Upper lobe of left lung (tissue), 6 donors: Measurements from ENCODE around the gene TTI1. TPM values are rescaled to one million over a fixed set of nuclear protein-coding genes. Genes with fewer than 3 reads are reported as not detected.

Experiments
- ATAC-seq, 2 donors: fragments of 200-7000 bp; cut with Tn5 transposase; one replicate each; pipeline ENCODE4 v1.9.1; 2022; ENCODE audit warnings: mild to moderate bottlenecking in 2 of 2, moderate library complexity in 2 of 2; ENCODE audit not compliant: low FRiP score in 2 of 2
- DNase-seq, 2 donors: peaks; one replicate each; pipeline ENCODE4 v3.0.0-alpha.2; 2019 to 2020
- H3K27ac ChIP-seq, 4 donors: fragments of 200-600 bp; sonication (generic); one replicate each; pipeline ENCODE4 v1.5.1; 2016 to 2019
- H3K27me3 ChIP-seq, 4 donors: fragments of 200-600 bp; sonication (generic); one replicate each; pipeline ENCODE4 v1.5.1; 2017 to 2019
- H3K36me3 ChIP-seq, 4 donors: fragments of 200-600 bp; sonication (generic); one replicate each; pipeline ENCODE4 v1.5.1; 2016 to 2019
- H3K4me1 ChIP-seq, 4 donors: fragments of 200-600 bp; sonication (generic); one replicate each; pipeline ENCODE4 v1.5.1; 2018 to 2019
- H3K4me3 ChIP-seq, 4 donors: fragments of 200-600 bp; sonication (generic); one replicate each; pipeline ENCODE4 v1.5.1; 2017 to 2019; ENCODE audit warnings: mild to moderate bottlenecking in 2 of 4, moderate library complexity in 1 of 4
- H3K9me3 ChIP-seq, 4 donors: fragments of 200-600 bp; sonication (generic); one replicate each; pipeline ENCODE4 v1.5.1; 2018 to 2019
- CTCF ChIP-seq, 6 experiments: fragments of 450-650 bp in 4 of 6; fragments of 200-600 bp in 2 of 6; sonication (generic) in 2 of 6; IDR thresholded peaks; one replicate each; pipeline ENCODE4 v1.5.1; 2016 to 2019; ENCODE audit warnings: antibody characterized with exemption in 6 of 6
- EP300 ChIP-seq, 4 donors: sonication (generic); formaldehyde crosslinking; IDR thresholded peaks; one replicate each; pipeline ENCODE4 v1.5.1; 2017; ENCODE audit warnings: antibody characterized with exemption in 4 of 4, control low read depth in 2 of 4
- POLR2A ChIP-seq, 4 donors: fragments of 450-650 bp; IDR thresholded peaks; one replicate each; pipeline ENCODE4 v1.5.1; 2016 to 2017; ENCODE audit warnings: antibody characterized with exemption in 4 of 4, mild to moderate bottlenecking in 2 of 4
- POLR2AphosphoS5 ChIP-seq, 2 donors: sonication (generic); formaldehyde crosslinking; IDR thresholded peaks; one replicate each; pipeline ENCODE4 v1.5.1; 2017; ENCODE audit warnings: antibody characterized with exemption in 2 of 2
- WGBS, 2 donors: methylation state at CpG; one replicate each; pipeline ENCODE4 v1.1.5; 2017 to 2018; 5-methylcytosine and 5-hydroxymethylcytosine counted together
- total RNA-seq, 6 donors: library from RNA; depleted of rRNA in 4 of 6; stranded (reverse); fragments of >200 nt in 4 of 6; gene quantifications; one replicate each; pipeline versions ENCODE4 v1.1.0 to v1.2.1, GENCODE V29; 2016 to 2021
- donor health status: DM: no; HTN: no; CAD: no; lungs with moderate emphysema.
- donor health status: DM: no; HTN: yes; CAD: no; lungs with severe emphysema.

Gene TTI1
- 10 to 100 TPM; 11.2 to 30.4 (median 15.1) TPM for total RNA-seq

- Histone ChIP-seq H3K4me1 (peaks cover 37 to 61% (median 43%) of the 10 kb centered on the region in 4 donors), H3K4me3 (peak within 1 kb of the TSS; percentile 60 to 96 (median 78)), H3K27ac (peak within 1 kb of the TSS; percentile 94 to 99 (median 97)), H3K27me3 (no peaks in the 10 kb centered on the region), H3K9me3 (no peaks in the 10 kb centered on the region), H3K36me3 (peaks cover 0 to 11% (median 1%) of the 10 kb centered on the region in 4 donors)
- peak; percentile 96 to 98 for ATAC-seq
- 1% methylated on average over 36 to 65 of the region's 69 CpGs for WGBS, 2 donors
- DNase-seq: peak; percentile 84 to 97
- peak in 3 of 6 experiments; percentile 22 to 28 (median 26) for TF ChIP-seq CTCF (IDR thresholded peaks at IDR 0.05)
- peak in 3 of 4 donors; percentile 44 to 75 (median 64) for TF ChIP-seq POLR2A (IDR thresholded peaks at IDR 0.05)
- TF ChIP-seq POLR2AphosphoS5 (IDR thresholded peaks at IDR 0.05): peak; percentile 80 to 84
- TF ChIP-seq EP300 (IDR thresholded peaks at IDR 0.05): no peak
These were observed at the start of gene TTI1, which contains the start of gene RPRD1B for GRCh38 chr20:38033330-38034107. TTI1 (minus strand) TSS chr20:38033456; CDS start chr20:38013816, 19,640 bp downstream. RPRD1B (plus strand) TSS chr20:38033746; CDS start chr20:38033948, 202 bp downstream.

- Histone ChIP-seq H3K27ac (peak overlapping the region in 2 of 4 donors; percentile 75), H3K27me3 (no peaks in the 10 kb centered on the region), H3K9me3 (no peaks in the 10 kb centered on the region), H3K4me1 (peaks cover 23 to 33% (median 28%) of the 10 kb centered on the region in 4 donors), H3K36me3 (peaks cover 0 to 46% (median 8%) of the 10 kb centered on the region in 4 donors), H3K4me3 (no peak overlapping the region)
- ATAC-seq (no peak), DNase-seq (no peak)
- TF ChIP-seq POLR2A (IDR thresholded peaks at IDR 0.05): no peak
- no peak for TF ChIP-seq CTCF (IDR thresholded peaks at IDR 0.05)
- TF ChIP-seq EP300 (IDR thresholded peaks at IDR 0.05): no peak
- no peak for TF ChIP-seq POLR2AphosphoS5 (IDR thresholded peaks at IDR 0.05)
These were observed 49.6 kb upstream of the TTI1 start for GRCh38 chr20:38082894-38083293.

GRCh38 chr20:38081575-38081974 is 48.3 kb upstream of the TTI1 start:
- no peaks in the 10 kb centered on the region for H3K27me3 ChIP-seq
- 56 to 65% methylated on average over 3 of the region's 3 CpGs for WGBS, 2 donors
- ATAC-seq (no peak), DNase-seq (no peak)
- peaks cover 0 to 40% (median 7%) of the 10 kb centered on the region in 4 donors for H3K36me3 ChIP-seq
- H3K4me1 ChIP-seq: peaks cover 23 to 31% (median 28%) of the 10 kb centered on the region in 4 donors
- TF ChIP-seq POLR2AphosphoS5 (IDR thresholded peaks at IDR 0.05) (no peak), CTCF (IDR thresholded peaks at IDR 0.05) (no peak), POLR2A (IDR thresholded peaks at IDR 0.05) (no peak), EP300 (IDR thresholded peaks at IDR 0.05) (no peak)
- H3K27ac ChIP-seq: no peak overlapping the region
- H3K9me3 ChIP-seq: no peaks in the 10 kb centered on the region
- H3K4me3 ChIP-seq: no peak overlapping the region

GRCh38 chr20:38079353-38079752 is 46.1 kb upstream of the TTI1 start:
- 96 to 97% methylated on average over 3 of the region's 3 CpGs for WGBS, 2 donors
- no peak for ATAC-seq
- Histone ChIP-seq H3K9me3 (no peaks in the 10 kb centered on the region), H3K4me1 (peaks cover 30 to 38% (median 34%) of the 10 kb centered on the region in 4 donors), H3K27ac (no peak overlapping the region), H3K27me3 (no peaks in the 10 kb centered on the region), H3K4me3 (no peak overlapping the region), H3K36me3 (peaks cover 0 to 22% (median 5%) of the 10 kb centered on the region in 4 donors)
- DNase-seq: no peak
- TF ChIP-seq EP300 (IDR thresholded peaks at IDR 0.05): no peak
- TF ChIP-seq CTCF (IDR thresholded peaks at IDR 0.05): no peak
- TF ChIP-seq POLR2AphosphoS5 (IDR thresholded peaks at IDR 0.05): no peak
- no peak for TF ChIP-seq POLR2A (IDR thresholded peaks at IDR 0.05)
